Measurements from ENCODE around the gene PDK4.

The PDK4 gene

DNA sequence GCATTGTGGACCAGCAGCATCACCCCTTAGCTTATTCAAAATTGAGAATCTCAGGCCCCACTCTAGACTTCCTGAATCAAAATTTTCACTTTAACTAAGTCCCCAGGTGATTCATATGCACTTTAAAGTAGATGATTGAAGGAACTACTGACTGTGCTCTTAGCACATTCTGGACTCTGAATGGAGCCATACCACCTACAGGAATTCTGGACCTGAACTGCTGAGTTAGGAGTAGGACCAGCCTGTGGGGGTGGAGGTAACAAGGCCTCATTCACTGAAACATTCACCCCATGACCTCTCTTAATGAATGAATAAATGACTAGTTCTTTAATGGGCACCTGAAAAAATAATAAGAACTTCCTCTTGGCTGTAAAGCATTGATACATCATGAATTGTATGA is 7.3 kb downstream of the PDK4 start:
- TF ChIP-seq, protein P1, sequence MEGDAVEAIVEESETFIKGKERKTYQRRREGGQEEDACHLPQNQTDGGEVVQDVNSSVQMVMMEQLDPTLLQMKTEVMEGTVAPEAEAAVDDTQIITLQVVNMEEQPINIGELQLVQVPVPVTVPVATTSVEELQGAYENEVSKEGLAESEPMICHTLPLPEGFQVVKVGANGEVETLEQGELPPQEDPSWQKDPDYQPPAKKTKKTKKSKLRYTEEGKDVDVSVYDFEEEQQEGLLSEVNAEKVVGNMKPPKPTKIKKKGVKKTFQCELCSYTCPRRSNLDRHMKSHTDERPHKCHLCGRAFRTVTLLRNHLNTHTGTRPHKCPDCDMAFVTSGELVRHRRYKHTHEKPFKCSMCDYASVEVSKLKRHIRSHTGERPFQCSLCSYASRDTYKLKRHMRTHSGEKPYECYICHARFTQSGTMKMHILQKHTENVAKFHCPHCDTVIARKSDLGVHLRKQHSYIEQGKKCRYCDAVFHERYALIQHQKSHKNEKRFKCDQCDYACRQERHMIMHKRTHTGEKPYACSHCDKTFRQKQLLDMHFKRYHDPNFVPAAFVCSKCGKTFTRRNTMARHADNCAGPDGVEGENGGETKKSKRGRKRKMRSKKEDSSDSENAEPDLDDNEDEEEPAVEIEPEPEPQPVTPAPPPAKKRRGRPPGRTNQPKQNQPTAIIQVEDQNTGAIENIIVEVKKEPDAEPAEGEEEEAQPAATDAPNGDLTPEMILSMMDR (IDR thresholded peaks at IDR 0.05; ENCODE audit: extremely low read depth, insufficient read depth, missing control alignments): no peak
- no peak for DNase-seq (ENCODE audit: low spot score)
- in situ Hi-C loops (cut with MboI; ENCODE audit: low pct_unique_long_range_greater_than_20kb, low sequenced_read_pairs, unreplicated experiment): no loop called here

DNA sequence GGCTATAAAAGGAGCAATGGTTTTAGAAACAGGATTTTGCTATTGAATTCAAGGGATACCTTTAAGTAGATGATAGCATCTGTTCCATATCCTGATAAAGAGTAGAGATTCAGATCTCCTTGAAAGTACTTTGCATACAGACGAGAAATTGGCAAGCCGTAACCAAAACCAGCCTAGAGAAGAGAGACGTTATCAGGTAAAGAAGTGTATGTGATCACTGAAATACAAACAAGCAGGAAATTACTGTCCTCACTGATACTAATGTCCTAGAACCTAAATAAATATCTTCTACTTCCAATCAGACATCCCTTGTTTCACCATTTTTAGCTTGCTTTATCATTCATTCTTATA is 9.4 kb downstream of the PDK4 start:
- TF ChIP-seq, protein P1 (IDR thresholded peaks at IDR 0.05; ENCODE audit: extremely low read depth, insufficient read depth, missing control alignments): no peak
- in situ Hi-C loops (cut with MboI; ENCODE audit: low pct_unique_long_range_greater_than_20kb, low sequenced_read_pairs, unreplicated experiment): no loop called here
- DNase-seq (ENCODE audit: low spot score): no peak

DNA sequence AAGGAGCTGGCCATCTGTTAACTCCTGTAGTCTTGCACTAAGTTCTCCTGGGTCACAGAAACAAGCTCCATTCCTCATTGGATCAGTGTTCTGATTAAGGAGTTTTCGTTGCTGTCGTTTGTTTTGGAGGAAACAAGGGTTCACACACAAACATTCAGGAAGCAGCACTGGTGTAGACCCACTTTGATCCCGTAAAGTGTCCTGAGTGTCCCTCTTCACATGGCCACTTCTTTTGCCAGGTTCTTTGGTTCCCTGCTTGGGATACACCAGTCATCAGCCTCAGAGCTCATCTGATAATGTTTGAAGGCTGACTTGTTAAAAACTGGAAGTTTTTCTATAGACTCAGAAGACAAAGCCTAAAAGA is 10.9 kb downstream of the PDK4 start:
- in situ Hi-C loops (cut with MboI; ENCODE audit: low pct_unique_long_range_greater_than_20kb, low sequenced_read_pairs, unreplicated experiment): no loop called here
- TF ChIP-seq, protein P1 (IDR thresholded peaks at IDR 0.05; ENCODE audit: extremely low read depth, insufficient read depth, missing control alignments): no peak
- no peak for DNase-seq (ENCODE audit: low spot score)

DNA sequence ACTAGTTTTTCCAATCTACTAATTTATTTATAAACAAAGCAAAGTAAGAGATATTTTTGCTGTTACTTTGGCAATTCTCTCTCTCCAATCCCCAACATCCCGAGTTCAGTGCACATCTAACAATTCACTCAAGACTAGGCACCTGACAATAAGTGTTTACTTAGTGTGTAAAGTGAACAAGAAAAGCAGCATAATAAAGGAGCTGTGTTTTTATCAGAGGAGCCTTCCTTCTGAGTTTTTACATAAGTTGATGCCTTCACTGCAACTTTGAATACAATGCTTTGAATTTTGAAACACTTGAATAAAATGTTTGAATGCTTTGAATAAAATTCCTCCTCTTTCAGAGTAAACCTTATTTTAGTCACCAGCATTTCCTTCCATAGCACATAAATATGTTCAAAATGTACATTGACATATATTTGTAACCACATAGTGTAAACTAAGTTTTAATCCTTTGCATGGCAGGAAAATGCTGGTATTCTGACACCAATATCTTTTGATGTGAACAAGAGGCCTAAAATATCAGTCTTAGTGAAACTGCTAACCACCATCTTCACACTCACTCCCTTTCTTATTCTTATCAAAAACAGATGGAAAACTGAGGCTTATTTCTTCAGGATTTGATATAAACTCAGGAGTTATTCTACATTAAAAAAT is 11.4 kb downstream of the PDK4 start:
- in situ Hi-C loops (cut with MboI; ENCODE audit: low pct_unique_long_range_greater_than_20kb, low sequenced_read_pairs, unreplicated experiment): no loop called here
- TF ChIP-seq, protein P1 (IDR thresholded peaks at IDR 0.05; ENCODE audit: extremely low read depth, insufficient read depth, missing control alignments): no peak
- DNase-seq (ENCODE audit: low spot score): no peak

DNA sequence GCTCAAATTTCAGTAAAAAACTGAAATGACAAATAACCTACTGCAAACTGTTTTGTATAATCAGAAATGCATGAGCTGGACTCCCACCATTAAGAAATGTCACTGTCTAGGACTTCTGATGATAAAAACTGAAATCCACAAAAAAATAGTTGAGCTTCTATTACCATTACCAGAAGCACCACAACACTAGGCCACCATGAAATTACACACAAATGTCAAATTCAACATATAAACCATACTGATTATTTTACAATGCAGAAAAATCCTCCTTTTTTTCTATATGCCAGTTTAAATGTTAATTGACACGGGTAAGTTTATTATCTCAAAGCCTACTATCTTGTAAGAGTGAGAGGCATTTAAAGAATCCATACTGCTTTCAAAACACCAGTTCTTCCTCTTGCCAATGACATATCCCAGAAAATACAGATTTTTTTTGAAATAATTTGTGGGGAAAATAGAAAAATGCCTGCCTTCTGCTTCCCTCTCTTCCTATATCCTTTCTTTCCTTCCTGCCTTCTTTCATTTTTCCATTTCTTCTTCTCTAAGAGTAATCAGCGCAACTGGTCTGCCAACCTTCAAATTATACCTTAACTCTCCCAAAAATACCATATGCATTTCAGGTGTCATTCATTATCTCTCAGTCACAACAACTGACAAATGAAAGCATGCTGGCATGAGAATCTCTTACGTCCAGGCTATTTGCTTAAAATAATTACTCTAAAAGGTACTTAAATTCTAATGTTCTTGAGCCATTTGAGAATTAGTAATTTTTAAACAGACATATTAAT is 12.3 kb downstream of the PDK4 start:
- in situ Hi-C loops (cut with MboI; ENCODE audit: low pct_unique_long_range_greater_than_20kb, low sequenced_read_pairs, unreplicated experiment): no loop called here
- TF ChIP-seq, protein P1 (IDR thresholded peaks at IDR 0.05; ENCODE audit: extremely low read depth, insufficient read depth, missing control alignments): no peak
- no peak for DNase-seq (ENCODE audit: low spot score)

DNA sequence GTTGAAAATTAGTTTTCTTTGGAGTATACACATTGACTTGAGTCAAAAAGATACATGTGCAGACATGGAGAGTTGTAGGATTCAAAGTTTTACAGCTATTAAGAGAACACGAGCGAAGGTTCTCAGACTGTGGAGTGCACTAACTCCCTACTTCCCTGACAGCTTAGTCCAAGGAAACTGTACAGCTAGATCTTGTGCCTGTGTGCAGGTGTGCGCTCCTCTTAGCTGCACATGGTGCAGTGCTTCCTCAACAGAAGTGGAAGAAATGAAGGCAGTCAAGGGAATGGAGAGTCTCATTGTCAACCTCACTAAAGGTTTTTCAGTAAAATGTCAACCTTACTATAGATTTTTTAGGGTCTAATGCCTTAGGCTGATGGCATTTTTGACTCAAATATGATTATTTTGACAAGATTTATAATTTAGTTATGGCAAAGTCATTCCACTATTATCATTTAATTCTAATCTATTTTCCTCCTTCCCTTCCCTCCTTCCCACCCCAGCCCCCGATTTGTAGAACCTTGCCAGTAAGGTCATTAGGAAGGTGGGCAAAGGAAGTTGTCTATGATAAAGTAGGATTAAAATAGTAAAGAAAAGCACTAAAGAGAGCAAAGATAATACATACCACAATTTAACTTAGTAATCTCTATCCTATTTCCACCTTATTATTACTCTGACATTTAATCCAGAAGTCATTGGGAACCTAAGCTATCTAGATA is 13.6 kb downstream of the PDK4 start:
- TF ChIP-seq, protein P1 (IDR thresholded peaks at IDR 0.05; ENCODE audit: extremely low read depth, insufficient read depth, missing control alignments): no peak

More for the DNA sequence above, 13.6 kb downstream of the PDK4 start:
- in situ Hi-C loops (cut with MboI; ENCODE audit: low pct_unique_long_range_greater_than_20kb, low sequenced_read_pairs, unreplicated experiment): no loop called here
- no peak for DNase-seq (ENCODE audit: low spot score)
